ENCODE results near the gene SEC14L1. TPM values are rescaled to one million over a fixed set of nuclear protein-coding genes. Genes with fewer than 3 reads are reported as not detected.

The SEC14L1 gene
- polyA plus RNA-seq, 2 of the 4 experiments (the other 2 are of a cell fraction) = 27.5 to 40.4 TPM

DNA sequence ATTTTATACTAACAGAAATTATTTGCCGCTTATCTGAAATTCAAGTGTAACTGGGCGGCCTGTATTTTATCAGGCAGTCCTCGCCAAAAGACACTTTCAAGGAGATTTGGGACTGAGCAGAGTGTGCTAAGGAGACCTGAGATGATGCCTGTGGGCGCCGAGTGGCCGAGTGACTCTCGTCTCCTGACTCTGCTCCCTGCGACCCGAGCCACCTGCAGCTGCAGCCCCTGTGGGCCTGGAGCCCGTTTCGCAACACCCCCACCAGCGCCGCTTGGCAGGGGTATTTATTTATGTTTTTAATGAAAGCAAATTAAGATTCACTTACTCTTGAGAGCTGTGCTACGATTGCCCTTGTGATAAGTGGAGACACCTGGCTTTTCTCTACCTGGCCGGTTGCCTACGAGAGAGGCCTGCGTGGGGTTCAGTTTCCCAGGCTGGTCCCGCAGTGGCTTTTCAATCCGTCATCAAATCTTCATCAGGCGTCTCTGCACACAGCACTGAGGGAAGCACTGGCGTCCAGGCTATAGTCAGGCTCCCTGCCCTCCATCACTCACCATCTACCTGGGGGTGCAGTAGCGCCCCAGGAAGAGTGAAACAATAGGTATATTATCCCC lies 124.0 kb downstream of the SEC14L1 start (continued):
- TF ChIP-seq, protein P1, sequence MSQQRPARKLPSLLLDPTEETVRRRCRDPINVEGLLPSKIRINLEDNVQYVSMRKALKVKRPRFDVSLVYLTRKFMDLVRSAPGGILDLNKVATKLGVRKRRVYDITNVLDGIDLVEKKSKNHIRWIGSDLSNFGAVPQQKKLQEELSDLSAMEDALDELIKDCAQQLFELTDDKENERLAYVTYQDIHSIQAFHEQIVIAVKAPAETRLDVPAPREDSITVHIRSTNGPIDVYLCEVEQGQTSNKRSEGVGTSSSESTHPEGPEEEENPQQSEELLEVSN (IDR thresholded peaks at IDR 0.05; ENCODE audit: borderline replicate concordance, low read depth) = no peak
- no peak for TF ChIP-seq TFCP2L1 (CRISPR knock-in tag; IDR thresholded peaks at IDR 0.05)
- no peak for TF ChIP-seq HOXB5 (CRISPR knock-in tag; IDR thresholded peaks at IDR 0.05)
- no peak for TF ChIP-seq RARB (CRISPR knock-in tag; IDR thresholded peaks at IDR 0.05)
- TF ChIP-seq ZNF302 (CRISPR knock-in tag; IDR thresholded peaks at IDR 0.05) = no peak

GRCh38 chr17:77266213-77266612 lies 125.4 kb downstream of the SEC14L1 start:
- POLR2A ChIA-PET = no interaction called here
- Histone ChIP-seq H3K4me3 (no peak overlapping the region), H3K9me3 (no peaks in the 10 kb centered on the region), H3K4me2 (no peak overlapping the region), H3K4me1 (no peaks in the 10 kb centered on the region), H3K27ac (no peak overlapping the region)
- CTCF ChIA-PET = interaction anchor here (0.7 to 2.0 kb wide), 3 partner anchors 11 to 178 kb away, joined by 3 to 8 read pairs (median 4); no protein-coding TSS in a partner anchor
- ATAC-seq (peak; percentile 57 to 58; a peak in 5 of 6 replicates), DNase-seq (ENCODE audit: low read depth in 1 of 2, low spot score in 1 of 2) (no peak), FAIRE-seq (no peak)
- TF ChIP-seq ELK1 (IDR thresholded peaks at IDR 0.05; ENCODE audit: low read depth, low read length) (no peak), ZC3H11A (IDR thresholded peaks at IDR 0.05) (no peak), CHD2 (IDR thresholded peaks at IDR 0.05; ENCODE audit: low read length, partially characterized antibody) (no peak), CEBPB (IDR thresholded peaks at IDR 0.05) (no peak), KDM1A (IDR thresholded peaks at IDR 0.05; ENCODE audit: low read depth) (no peak), BHLHE40 (IDR thresholded peaks at IDR 0.05; ENCODE audit: low read depth, low read length) (no peak), EHMT2 (IDR thresholded peaks at IDR 0.05; ENCODE audit: low read depth) (no peak), POLR2AphosphoS2 (conservative IDR thresholded peaks at IDR 0.05; ENCODE audit: low read length) (no peak), SMC3 (IDR thresholded peaks at IDR 0.05) (no peak), HOXA7 (CRISPR knock-in tag; IDR thresholded peaks at IDR 0.05) (no peak), SREBF2 (IDR thresholded peaks at IDR 0.05) (no peak), NR3C1 (IDR thresholded peaks at IDR 0.05) (no peak)
- TF ChIP-seq, protein P2, sequence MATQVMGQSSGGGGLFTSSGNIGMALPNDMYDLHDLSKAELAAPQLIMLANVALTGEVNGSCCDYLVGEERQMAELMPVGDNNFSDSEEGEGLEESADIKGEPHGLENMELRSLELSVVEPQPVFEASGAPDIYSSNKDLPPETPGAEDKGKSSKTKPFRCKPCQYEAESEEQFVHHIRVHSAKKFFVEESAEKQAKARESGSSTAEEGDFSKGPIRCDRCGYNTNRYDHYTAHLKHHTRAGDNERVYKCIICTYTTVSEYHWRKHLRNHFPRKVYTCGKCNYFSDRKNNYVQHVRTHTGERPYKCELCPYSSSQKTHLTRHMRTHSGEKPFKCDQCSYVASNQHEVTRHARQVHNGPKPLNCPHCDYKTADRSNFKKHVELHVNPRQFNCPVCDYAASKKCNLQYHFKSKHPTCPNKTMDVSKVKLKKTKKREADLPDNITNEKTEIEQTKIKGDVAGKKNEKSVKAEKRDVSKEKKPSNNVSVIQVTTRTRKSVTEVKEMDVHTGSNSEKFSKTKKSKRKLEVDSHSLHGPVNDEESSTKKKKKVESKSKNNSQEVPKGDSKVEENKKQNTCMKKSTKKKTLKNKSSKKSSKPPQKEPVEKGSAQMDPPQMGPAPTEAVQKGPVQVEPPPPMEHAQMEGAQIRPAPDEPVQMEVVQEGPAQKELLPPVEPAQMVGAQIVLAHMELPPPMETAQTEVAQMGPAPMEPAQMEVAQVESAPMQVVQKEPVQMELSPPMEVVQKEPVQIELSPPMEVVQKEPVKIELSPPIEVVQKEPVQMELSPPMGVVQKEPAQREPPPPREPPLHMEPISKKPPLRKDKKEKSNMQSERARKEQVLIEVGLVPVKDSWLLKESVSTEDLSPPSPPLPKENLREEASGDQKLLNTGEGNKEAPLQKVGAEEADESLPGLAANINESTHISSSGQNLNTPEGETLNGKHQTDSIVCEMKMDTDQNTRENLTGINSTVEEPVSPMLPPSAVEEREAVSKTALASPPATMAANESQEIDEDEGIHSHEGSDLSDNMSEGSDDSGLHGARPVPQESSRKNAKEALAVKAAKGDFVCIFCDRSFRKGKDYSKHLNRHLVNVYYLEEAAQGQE (IDR thresholded peaks at IDR 0.05) = no peak
- 68% methylated on average over 3 of the region's 4 CpGs for WGBS (ENCODE audit: missing lambda C conversion rate)

Small RNAs within 50 kb of the gene (small RNA-seq; reads per million reads assigned to genes)
- gene RNU4-47P = 0 reads per million in 6 experiments

Data from A549 (cell line).